Activated CD4-positive, alpha-beta T cell treated with anti-CD3 and anti-CD28 coated beads, Interleukin-2, amount 10 ng/mL, durations not matched to agents 7 days and 5 days (primary cell): ENCODE data around the gene TRPV6. TPM values are rescaled to one million over a fixed set of nuclear protein-coding genes. Genes with fewer than 3 reads are reported as not detected.

ENCODE experiments used
- CTCF ChIA-PET: fragments of 350-600 bp; sonication (Branson Sonifier 250); formaldehyde crosslinking; loops from one replicate; lab custom pipeline; 2021; ENCODE audit warnings: antibody characterized with exemption; lab: Charles Lee
- POLR2A ChIA-PET: fragments of 350-600 bp; sonication (Branson Sonifier 250); formaldehyde crosslinking; loops from one replicate; lab custom pipeline; 2021; ENCODE audit warnings: antibody characterized with exemption; lab: Charles Lee
- DNase-seq: peaks from one replicate; pipeline ENCODE4 v3.0.0-alpha.2; 2020
- H3K27ac Mint-ChIP-seq: one replicate; pipeline ENCODE4 v1.8.0; 2021; ENCODE audit warnings: mild to moderate bottlenecking, moderate library complexity, mixed read lengths
- H3K27me3 Mint-ChIP-seq: one replicate; pipeline ENCODE4 v1.8.0; 2021; ENCODE audit warnings: mixed read lengths
- H3K36me3 Mint-ChIP-seq: one replicate; pipeline ENCODE4 v1.8.0; 2021; ENCODE audit warnings: low read depth, mixed read lengths
- H3K4me1 Mint-ChIP-seq: one replicate; pipeline ENCODE4 v1.8.0; 2021; ENCODE audit warnings: mixed read lengths
- H3K4me3 Mint-ChIP-seq: one replicate; pipeline ENCODE4 v1.8.0; 2021; ENCODE audit warnings: mild to moderate bottlenecking, moderate library complexity, mixed read lengths
- H3K9me3 Mint-ChIP-seq: one replicate; pipeline ENCODE4 v1.8.0; 2021; ENCODE audit warnings: mixed read lengths
- total RNA-seq, 2 experiments: library from RNA; stranded (reverse); gene quantifications; one replicate each; pipeline ENCODE4 v1.2.3, GENCODE V29; 2021

Gene TRPV6
- total RNA-seq = under 1 TPM in 1 of 2 experiments, not detected in 1; 0.07 TPM

DNA sequence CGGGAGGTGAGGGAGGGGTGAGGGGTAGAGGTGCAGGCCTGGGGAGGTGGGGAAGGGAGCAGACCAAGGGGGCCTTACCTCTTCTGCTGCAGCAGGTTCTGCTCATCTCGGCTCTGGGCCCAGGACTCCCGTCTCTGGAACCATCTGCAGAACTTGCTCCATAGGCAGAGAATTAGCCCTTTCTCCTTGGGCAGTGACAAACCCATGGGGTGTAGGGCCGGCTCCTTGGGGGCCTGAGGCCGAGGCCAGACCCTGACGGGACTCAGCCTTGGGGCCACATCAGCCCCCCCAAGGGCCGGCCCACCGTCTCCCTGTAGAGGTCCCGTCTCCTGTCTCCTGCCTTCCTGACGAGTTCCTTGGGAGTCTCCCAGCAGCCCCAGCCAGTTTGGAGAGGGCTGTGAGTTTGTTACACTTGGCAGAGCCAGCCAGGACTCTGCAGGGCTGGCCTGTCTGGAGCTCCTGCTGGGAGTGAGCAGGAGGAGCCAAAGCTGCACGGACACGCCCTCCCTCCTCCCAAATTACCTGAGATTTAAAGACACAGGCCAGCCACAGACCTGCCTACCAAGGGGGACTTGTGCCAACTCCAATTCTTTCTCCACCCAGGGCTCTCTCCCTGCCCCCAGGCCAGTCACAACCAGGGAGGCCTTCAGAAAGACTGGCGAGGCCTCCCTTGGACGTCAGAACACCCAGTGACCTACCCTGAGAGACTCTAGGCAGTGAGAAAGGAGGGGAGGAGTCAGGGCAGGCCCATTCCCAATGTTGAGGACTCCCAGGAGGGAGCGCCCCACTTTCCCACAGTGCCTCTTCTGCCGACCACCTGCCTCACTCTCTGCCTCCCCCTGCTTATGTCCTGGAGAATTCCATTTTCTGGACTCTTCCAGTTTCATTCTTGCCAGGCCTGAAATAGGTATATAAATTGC is at the start of gene TRPV6:
TRPV6 (minus strand) TSS at position 435 of the 920 bp plus-strand sequence.
- DNase-seq = no peak
- H3K4me1 Mint-ChIP-seq = no peaks in the 10 kb centered on the region
- H3K27me3 Mint-ChIP-seq = peaks cover 9% of the 10 kb centered on the region
- ChIA-PET POLR2A (no interaction called here), CTCF (no interaction called here)
- H3K27ac Mint-ChIP-seq = no peak within 1 kb of the TSS
- no peaks in the 10 kb centered on the region for H3K36me3 Mint-ChIP-seq
- H3K4me3 Mint-ChIP-seq = no peak within 1 kb of the TSS
- H3K9me3 Mint-ChIP-seq = no peaks in the 10 kb centered on the region

DNA sequence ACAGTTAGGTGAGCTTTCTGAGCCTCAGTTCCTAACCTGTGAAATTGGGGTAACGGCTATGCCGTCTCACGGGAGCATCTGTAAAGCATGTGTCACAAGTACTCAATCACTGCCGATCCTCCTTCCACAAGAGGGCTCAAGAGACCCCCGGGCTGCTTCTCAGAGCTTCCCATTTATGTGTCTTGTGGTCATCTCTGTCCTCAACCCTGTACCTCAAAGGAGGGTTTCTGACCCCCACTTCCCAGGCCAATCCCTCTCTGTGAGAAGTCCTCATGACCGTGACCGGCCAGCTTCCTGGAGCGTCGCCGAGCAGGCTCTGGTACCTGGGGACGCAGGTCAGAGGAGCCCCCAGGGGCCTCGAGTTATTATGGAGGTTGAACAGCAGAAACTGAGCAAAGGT is 48.5 kb upstream of the TRPV6 start:
- Mint-ChIP-seq H3K36me3 (no peaks in the 10 kb centered on the region), H3K4me3 (no peak overlapping the region), H3K27me3 (no peaks in the 10 kb centered on the region), H3K27ac (no peak overlapping the region), H3K9me3 (no peaks in the 10 kb centered on the region), H3K4me1 (no peaks in the 10 kb centered on the region)
- no peak for DNase-seq
- ChIA-PET POLR2A (no interaction called here), CTCF (interaction anchor here (0.7 to 1.2 kb wide), 2 partner anchors 8 to 17 kb away, joined by 3 read pairs; no protein-coding TSS in a partner anchor)

DNA sequence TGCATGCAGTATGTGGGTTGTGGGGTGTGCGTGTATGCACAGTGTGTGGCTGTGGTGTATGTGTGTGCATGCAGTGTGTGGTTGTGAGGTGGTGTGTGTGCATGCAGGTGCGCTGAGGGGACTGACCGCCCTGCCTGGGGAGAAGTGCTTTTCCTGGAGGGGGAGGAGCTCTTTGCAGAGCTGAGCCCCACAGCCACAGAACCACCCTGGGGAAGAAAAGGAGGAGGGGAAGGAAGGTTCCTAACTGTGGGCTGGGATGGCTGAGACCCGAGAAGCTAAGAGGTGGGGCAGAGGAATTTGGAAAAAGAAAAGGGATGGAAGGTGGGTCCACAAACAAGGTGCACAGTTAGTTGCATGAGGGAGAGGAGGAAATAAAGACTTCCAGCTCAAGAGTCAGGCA is 48.1 kb upstream of the TRPV6 start, which contains the start of gene TRPV5:
TRPV5 (minus strand) TSS at position 123 of the 400 bp plus-strand sequence. CDS start 287 bp downstream, outside the sequence.
- ChIA-PET CTCF (interaction anchor here (0.7 kb wide), 1 partner anchor 9 kb away, joined by 3 read pairs; no protein-coding TSS in a partner anchor), POLR2A (no interaction called here)
- no peak for DNase-seq
- Mint-ChIP-seq H3K27ac (no peak within 1 kb of the TSS), H3K36me3 (no peaks in the 10 kb centered on the region), H3K9me3 (no peaks in the 10 kb centered on the region), H3K27me3 (no peaks in the 10 kb centered on the region), H3K4me1 (no peaks in the 10 kb centered on the region), H3K4me3 (no peak within 1 kb of the TSS)

DNA sequence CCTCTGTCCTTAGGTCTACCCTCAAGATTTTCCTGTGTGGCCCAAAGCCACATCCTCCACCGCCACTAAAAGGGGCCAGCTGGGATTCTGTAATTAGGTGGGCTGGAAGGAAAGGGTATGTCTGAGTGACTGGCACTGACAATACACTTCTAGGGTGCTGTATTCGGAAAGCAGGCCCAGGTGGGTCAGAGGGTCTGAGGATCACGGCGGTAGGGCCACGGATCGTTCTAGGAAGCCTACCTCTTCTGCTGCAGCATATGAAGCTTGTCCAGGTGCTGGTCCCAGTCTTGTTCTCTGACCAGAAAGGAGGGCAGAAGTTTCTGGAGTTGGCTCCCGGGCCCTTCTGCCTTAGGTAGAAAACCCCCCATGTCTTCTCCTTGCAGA is 47.5 kb upstream of the TRPV6 start:
- no peak for DNase-seq
- CTCF ChIA-PET = no interaction called here
- Mint-ChIP-seq H3K4me3 (no peak overlapping the region), H3K9me3 (no peaks in the 10 kb centered on the region), H3K27me3 (no peaks in the 10 kb centered on the region), H3K4me1 (no peaks in the 10 kb centered on the region), H3K36me3 (no peaks in the 10 kb centered on the region), H3K27ac (no peak overlapping the region)
- POLR2A ChIA-PET = no interaction called here

DNA sequence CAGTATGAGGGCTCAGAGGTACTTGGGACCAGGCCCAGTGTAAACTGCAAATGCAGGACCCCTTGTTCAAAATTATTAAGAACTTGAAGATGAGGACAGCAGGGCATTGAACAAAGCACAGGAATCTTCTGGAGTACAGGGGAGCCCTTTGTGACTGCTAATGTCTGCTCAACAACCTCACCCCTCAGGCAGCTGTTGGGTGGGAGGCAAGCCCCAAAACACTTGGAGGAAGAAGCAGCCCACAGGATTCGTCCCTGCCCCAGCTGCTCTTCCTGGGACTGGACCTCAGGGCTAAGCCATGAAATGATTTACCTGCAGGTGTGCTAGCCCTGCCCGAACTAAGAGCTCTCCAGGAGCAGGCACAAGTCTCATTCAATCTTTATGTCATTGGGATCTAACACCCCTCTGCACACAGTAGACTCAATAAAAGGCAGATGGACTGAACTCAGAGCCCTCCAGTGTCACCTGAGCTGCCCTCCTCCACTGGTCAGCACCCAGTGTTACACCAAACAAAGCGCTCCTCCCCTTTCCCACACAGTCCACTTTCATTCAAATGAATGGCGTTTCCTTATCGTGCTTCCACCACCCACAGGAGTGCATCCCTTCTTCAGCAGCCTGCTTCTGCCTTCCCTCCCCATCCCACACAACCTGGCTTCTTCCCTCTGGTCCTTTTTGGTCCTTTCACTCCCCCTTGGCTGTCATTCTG is 47.0 kb upstream of the TRPV6 start:
- no peaks in the 10 kb centered on the region for H3K9me3 Mint-ChIP-seq
- DNase-seq = no peak
- H3K27ac Mint-ChIP-seq = no peak overlapping the region
- H3K27me3 Mint-ChIP-seq = no peaks in the 10 kb centered on the region
- H3K36me3 Mint-ChIP-seq = no peaks in the 10 kb centered on the region
- ChIA-PET CTCF (interaction anchor here (1.2 kb wide), 1 partner anchor 398 kb away, joined by 3 read pairs; no protein-coding TSS in a partner anchor), POLR2A (no interaction called here)
- no peaks in the 10 kb centered on the region for H3K4me1 Mint-ChIP-seq
- H3K4me3 Mint-ChIP-seq = no peak overlapping the region

DNA sequence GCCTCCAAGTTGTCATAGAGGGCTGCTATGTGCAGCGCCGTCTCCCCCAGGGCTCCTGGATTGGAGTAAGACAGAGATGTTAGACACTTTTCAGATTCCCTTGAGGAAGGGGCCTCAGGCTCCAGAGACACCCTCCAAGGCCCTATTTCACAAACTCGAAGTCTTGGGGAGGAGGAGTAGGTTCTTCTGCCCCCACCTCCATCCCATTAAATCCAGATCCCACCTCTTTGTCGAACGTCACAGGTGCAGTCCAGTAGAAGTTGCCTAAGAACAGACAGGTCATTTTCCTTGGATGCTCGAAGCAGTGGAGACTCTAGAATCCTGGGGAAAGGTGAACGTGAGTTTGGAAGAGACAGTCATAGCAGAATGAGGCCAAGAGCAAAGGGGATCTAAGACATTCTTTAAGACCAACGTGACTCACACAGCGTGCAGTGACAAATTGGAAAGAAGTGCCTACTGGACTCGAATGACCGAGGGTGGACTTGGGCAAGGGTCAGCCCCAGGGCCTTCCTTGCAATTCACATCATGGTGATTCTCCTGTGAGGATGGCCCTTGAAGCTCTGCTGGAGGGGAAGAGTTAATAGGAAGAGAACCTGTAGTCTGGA is 44.7 kb upstream of the TRPV6 start:
- no peaks in the 10 kb centered on the region for H3K4me1 Mint-ChIP-seq
- no peaks in the 10 kb centered on the region for H3K9me3 Mint-ChIP-seq
- no peak overlapping the region for H3K27ac Mint-ChIP-seq
- no peak for DNase-seq
- POLR2A ChIA-PET = no interaction called here
- H3K27me3 Mint-ChIP-seq = peaks cover 2% of the 10 kb centered on the region
- CTCF ChIA-PET = no interaction called here
- no peak overlapping the region for H3K4me3 Mint-ChIP-seq
- H3K36me3 Mint-ChIP-seq = no peaks in the 10 kb centered on the region

DNA sequence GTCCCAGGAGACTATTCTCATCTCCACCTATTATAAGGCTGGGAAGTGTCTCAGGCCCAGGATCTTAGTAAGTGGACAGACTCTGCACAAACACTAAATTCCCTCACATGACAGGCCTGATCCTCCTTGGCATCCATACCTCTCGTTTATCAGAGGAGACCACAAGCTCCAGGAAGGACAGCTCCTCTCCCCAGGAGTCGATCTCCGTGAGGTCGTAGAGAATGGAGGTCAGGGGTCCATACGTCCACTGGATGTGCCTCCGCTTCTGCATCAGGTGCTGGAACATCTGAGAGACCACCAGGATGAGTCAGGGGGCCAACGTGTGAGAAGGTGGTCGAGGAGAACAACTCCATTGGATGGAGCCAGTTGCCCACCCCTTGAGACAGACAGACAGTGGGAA is 42.4 kb upstream of the TRPV6 start:
- ChIA-PET CTCF (no interaction called here), POLR2A (no interaction called here)
- peaks cover 4% of the 10 kb centered on the region for H3K27me3 Mint-ChIP-seq
- no peaks in the 10 kb centered on the region for H3K36me3 Mint-ChIP-seq
- no peaks in the 10 kb centered on the region for H3K9me3 Mint-ChIP-seq
- no peaks in the 10 kb centered on the region for H3K4me1 Mint-ChIP-seq
- H3K4me3 Mint-ChIP-seq = no peak overlapping the region
- DNase-seq = no peak
- no peak overlapping the region for H3K27ac Mint-ChIP-seq

DNA sequence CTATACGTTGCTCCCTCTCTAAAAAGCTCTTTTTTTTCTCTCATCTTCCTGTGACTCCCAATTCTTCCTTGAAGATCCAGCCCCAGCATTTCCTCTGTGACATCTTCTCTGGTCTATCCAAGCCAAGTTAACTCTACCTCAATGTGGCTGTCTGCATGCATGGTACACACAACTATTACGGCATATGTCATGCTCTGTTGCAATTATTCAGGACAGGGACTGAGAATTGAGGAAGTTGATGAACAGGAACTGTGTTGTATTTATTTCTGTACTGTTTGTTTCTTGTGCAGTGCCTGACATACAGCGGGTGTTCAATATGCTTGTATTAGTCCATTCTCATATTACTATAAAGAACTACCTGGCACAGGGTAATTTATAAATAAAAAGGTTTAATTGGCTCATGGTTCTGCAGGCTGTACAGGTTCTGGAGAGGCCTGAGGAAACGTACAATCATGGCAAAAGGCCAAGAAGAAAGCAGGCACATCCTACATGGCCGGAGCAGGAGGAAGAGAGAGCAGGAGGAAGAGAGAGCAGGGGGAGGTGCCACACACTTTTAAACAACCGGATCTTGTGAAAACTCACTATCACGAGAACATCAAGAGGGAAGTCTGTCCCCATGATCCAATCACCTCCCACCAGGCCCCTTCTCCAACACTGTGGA is 41.7 kb upstream of the TRPV6 start:
- Mint-ChIP-seq H3K9me3 (no peaks in the 10 kb centered on the region), H3K4me3 (no peak overlapping the region), H3K27me3 (peaks cover 4% of the 10 kb centered on the region), H3K4me1 (no peaks in the 10 kb centered on the region), H3K27ac (no peak overlapping the region), H3K36me3 (no peaks in the 10 kb centered on the region)
- CTCF ChIA-PET = interaction anchor here (0.6 kb wide), 1 partner anchor 27 kb away, joined by 3 read pairs; no protein-coding TSS in a partner anchor
- POLR2A ChIA-PET = no interaction called here
- DNase-seq = no peak

DNA sequence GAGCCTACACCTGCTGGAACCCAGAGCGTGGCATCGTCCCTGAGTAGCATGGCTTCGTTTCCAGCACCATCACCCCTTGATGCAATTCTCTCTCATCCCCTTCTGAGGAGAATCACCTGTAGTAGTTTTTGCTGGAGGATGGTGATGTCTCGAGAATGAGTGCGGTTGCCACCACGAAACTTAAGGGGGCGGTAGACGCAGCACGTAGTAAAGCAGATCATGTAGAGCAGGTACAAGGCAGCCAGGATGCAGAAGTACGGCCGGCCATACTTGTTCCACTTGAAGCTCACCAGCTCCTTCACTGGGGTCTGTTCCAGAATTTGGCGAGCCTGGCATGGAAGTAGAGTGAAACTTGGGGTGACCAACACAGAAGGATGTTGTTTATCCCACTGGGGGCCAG is 39.9 kb upstream of the TRPV6 start:
- H3K27ac Mint-ChIP-seq = no peak overlapping the region
- no peaks in the 10 kb centered on the region for H3K4me1 Mint-ChIP-seq
- ChIA-PET POLR2A (no interaction called here), CTCF (no interaction called here)
- no peak for DNase-seq
- H3K9me3 Mint-ChIP-seq = no peaks in the 10 kb centered on the region
- H3K27me3 Mint-ChIP-seq = peaks cover 5% of the 10 kb centered on the region
- H3K36me3 Mint-ChIP-seq = no peaks in the 10 kb centered on the region
- H3K4me3 Mint-ChIP-seq = no peak overlapping the region

DNA sequence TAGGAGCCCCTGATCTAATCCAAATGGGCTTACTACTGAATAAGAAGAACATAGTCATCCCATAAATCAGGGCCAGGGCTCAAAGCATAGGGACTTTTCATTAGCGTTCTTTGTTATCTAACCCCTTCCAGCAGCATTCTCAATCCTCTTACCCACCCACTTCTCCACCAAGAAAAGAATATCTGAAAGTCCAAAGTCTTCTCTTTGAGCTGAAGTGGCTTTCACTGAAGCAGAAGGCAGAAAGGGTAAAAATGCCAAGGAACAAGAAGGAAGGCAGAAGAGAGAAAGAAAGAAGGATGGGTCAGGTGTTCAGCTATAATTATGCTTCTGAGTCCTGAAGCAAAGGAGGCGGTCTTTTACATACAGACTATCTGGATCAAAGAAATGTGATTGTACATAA is 37.8 kb upstream of the TRPV6 start:
- ChIA-PET POLR2A (no interaction called here), CTCF (no interaction called here)
- H3K9me3 Mint-ChIP-seq = no peaks in the 10 kb centered on the region
- H3K27ac Mint-ChIP-seq = no peak overlapping the region
- H3K4me1 Mint-ChIP-seq = no peaks in the 10 kb centered on the region
- peaks cover 7% of the 10 kb centered on the region for H3K27me3 Mint-ChIP-seq
- DNase-seq = no peak
- H3K4me3 Mint-ChIP-seq = no peak overlapping the region
- no peaks in the 10 kb centered on the region for H3K36me3 Mint-ChIP-seq

DNA sequence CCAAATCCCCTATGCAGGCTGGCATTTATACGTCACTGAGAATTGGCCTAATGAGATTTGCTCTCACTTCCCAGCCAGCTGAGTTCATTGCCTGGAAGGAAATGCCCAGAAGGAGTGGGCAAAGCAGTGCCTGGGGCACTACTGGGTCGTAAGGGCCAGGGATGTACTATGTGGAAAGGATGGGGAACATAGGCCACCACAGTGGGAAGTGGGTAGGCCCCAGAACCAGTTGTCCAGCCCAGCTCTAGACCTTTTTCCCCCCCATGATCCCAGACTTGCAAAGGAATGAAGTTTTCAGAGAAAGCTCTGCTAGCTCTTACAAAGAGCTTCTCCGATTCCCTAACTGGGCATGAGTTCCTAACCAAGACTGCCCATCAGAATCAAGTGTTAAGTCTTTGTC is 34.1 kb upstream of the TRPV6 start:
- ChIA-PET POLR2A (interaction anchor here (0.6 kb wide), 1 partner anchor 79 kb away, joined by 3 read pairs; no protein-coding TSS in a partner anchor), CTCF (no interaction called here)
- no peak overlapping the region for H3K4me3 Mint-ChIP-seq
- H3K36me3 Mint-ChIP-seq = no peaks in the 10 kb centered on the region
- no peak for DNase-seq
- no peak overlapping the region for H3K27ac Mint-ChIP-seq
- H3K9me3 Mint-ChIP-seq = no peaks in the 10 kb centered on the region
- H3K27me3 Mint-ChIP-seq = peaks cover 11% of the 10 kb centered on the region
- no peaks in the 10 kb centered on the region for H3K4me1 Mint-ChIP-seq

DNA sequence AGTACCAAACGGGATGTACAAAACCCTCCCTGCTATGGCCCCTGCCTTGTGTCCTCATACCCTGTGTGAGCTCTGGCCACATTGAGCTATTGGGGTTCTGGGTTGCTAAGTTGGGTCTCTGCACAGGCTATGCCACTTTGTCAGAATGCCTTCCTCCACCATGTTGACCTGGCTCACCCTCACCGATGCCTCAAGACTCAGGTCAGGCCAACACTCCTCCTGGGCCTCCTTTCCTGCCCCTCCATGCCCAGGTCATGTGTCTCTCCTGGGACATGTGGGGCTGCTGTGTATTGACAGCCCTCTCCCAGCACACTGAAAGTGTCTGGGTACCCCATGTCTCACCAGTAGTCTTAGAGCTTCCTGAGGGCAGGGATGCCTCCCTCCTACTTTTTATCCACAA is 33.4 kb upstream of the TRPV6 start:
- CTCF ChIA-PET = no interaction called here
- Mint-ChIP-seq H3K36me3 (no peaks in the 10 kb centered on the region), H3K27me3 (peaks cover 11% of the 10 kb centered on the region), H3K4me3 (no peak overlapping the region), H3K4me1 (no peaks in the 10 kb centered on the region), H3K27ac (no peak overlapping the region), H3K9me3 (no peaks in the 10 kb centered on the region)
- no peak for DNase-seq
- POLR2A ChIA-PET = no interaction called here
